Measurements from ENCODE around the gene ZHX3.

GRCh38 chr20:41170386-41171105, 147.0 kb downstream of the ZHX3 start:
- TF ChIP-seq JUND (IDR thresholded peaks at IDR 0.05) (no peak), CTCF (IDR thresholded peaks at IDR 0.05; ENCODE audit: low read depth, low read length, missing input control) (no peak), RAD21 (IDR thresholded peaks at IDR 0.05) (no peak), REST (IDR thresholded peaks at IDR 0.05) (no peak), SP1 (IDR thresholded peaks at IDR 0.05) (no peak), YY1 (IDR thresholded peaks at IDR 0.05) (no peak), TAF1 (conservative IDR thresholded peaks at IDR 0.05) (no peak), RXRA (IDR thresholded peaks at IDR 0.05) (no peak), ATF3 (IDR thresholded peaks at IDR 0.05) (no peak), GABPA (IDR thresholded peaks at IDR 0.05 in 1 of 2, conservative IDR thresholded peaks at IDR 0.05 in 1 of 2) (no peak), EGR1 (IDR thresholded peaks at IDR 0.05; ENCODE audit: low read depth in 2 of 2) (no peak), MAX (IDR thresholded peaks at IDR 0.05) (no peak), FOXA2 (IDR thresholded peaks at IDR 0.05) (no peak)

Data from liver (tissue), 3 donors.